ENCODE results near the gene WDR91.
A peak's percentile ranks its signal among the peaks of the same experiment; 100 is the strongest.

Gene WDR91

GRCh38 chr7:135257790-135258189 is 46.5 kb upstream of the WDR91 start:
- H3K9ac ChIP-seq, result no peak overlapping the region
- H3K27ac ChIP-seq, result no peak overlapping the region
- H2AFZ ChIP-seq (ENCODE audit: low read depth), result no peak overlapping the region
- H4K20me1 ChIP-seq (ENCODE audit: insufficient read depth), result no peaks in the 10 kb centered on the region
- no peaks in the 10 kb centered on the region for H3K36me3 ChIP-seq (ENCODE audit: insufficient read depth)
- H3K27me3 ChIP-seq (ENCODE audit: insufficient read depth, low read depth), result no peaks in the 10 kb centered on the region
- no peak overlapping the region for H3K4me2 ChIP-seq
- H3K4me1 ChIP-seq (ENCODE audit: low read depth, poor library complexity, severe bottlenecking), result no peaks in the 10 kb centered on the region
- no peak for TF ChIP-seq CTCF (conservative IDR thresholded peaks at IDR 0.05; ENCODE audit: low read depth, low read length)
- no peaks in the 10 kb centered on the region for H3K79me2 ChIP-seq (ENCODE audit: insufficient read depth, low read depth)
- H3K4me3 ChIP-seq (IDR thresholded peaks at IDR 0.05; ENCODE audit: insufficient read depth, low read depth, low read length), result no peak overlapping the region

- Histone ChIP-seq H4K20me1 (ENCODE audit: insufficient read depth) (no peaks in the 10 kb centered on the region), H3K9ac (no peak overlapping the region), H3K4me1 (ENCODE audit: low read depth, poor library complexity, severe bottlenecking) (no peaks in the 10 kb centered on the region), H3K4me2 (no peak overlapping the region), H3K4me3 (IDR thresholded peaks at IDR 0.05; ENCODE audit: insufficient read depth, low read depth, low read length) (no peak overlapping the region), H3K27me3 (ENCODE audit: insufficient read depth, low read depth) (no peaks in the 10 kb centered on the region), H3K27ac (no peak overlapping the region), H3K36me3 (ENCODE audit: insufficient read depth) (no peaks in the 10 kb centered on the region), H2AFZ (ENCODE audit: low read depth) (peak overlapping the region; percentile 22; the same call in 1 of the 2 replicates), H3K79me2 (ENCODE audit: insufficient read depth, low read depth) (no peaks in the 10 kb centered on the region)
- TF ChIP-seq CTCF (conservative IDR thresholded peaks at IDR 0.05; ENCODE audit: low read depth, low read length), result no peak
Observed at GRCh38 chr7:135253851-135254771, 42.8 kb upstream of the WDR91 start.

GRCh38 chr7:135251496-135252391 is 40.4 kb upstream of the WDR91 start:
- Histone ChIP-seq H3K4me3 (IDR thresholded peaks at IDR 0.05; ENCODE audit: insufficient read depth, low read depth, low read length) (no peak overlapping the region), H3K9ac (no peak overlapping the region), H3K27ac (no peak overlapping the region), H3K4me2 (no peak overlapping the region), H2AFZ (ENCODE audit: low read depth) (no peak overlapping the region), H3K79me2 (ENCODE audit: insufficient read depth, low read depth) (no peaks in the 10 kb centered on the region), H4K20me1 (ENCODE audit: insufficient read depth) (no peaks in the 10 kb centered on the region), H3K36me3 (ENCODE audit: insufficient read depth) (no peaks in the 10 kb centered on the region), H3K4me1 (ENCODE audit: low read depth, poor library complexity, severe bottlenecking) (no peaks in the 10 kb centered on the region), H3K27me3 (ENCODE audit: insufficient read depth, low read depth) (no peaks in the 10 kb centered on the region)
- TF ChIP-seq CTCF (conservative IDR thresholded peaks at IDR 0.05; ENCODE audit: low read depth, low read length), result no peak

- no peaks in the 10 kb centered on the region for H3K79me2 ChIP-seq (ENCODE audit: insufficient read depth, low read depth)
- no peaks in the 10 kb centered on the region for H3K4me1 ChIP-seq (ENCODE audit: low read depth, poor library complexity, severe bottlenecking)
- H3K4me2 ChIP-seq, result no peak overlapping the region
- no peak overlapping the region for H3K27ac ChIP-seq
- no peak overlapping the region for H3K4me3 ChIP-seq (IDR thresholded peaks at IDR 0.05; ENCODE audit: insufficient read depth, low read depth, low read length)
- no peak overlapping the region for H3K9ac ChIP-seq
- no peak overlapping the region for H2AFZ ChIP-seq (ENCODE audit: low read depth)
- H3K27me3 ChIP-seq (ENCODE audit: insufficient read depth, low read depth), result no peaks in the 10 kb centered on the region
- TF ChIP-seq CTCF (conservative IDR thresholded peaks at IDR 0.05; ENCODE audit: low read depth, low read length), result no peak
- no peaks in the 10 kb centered on the region for H4K20me1 ChIP-seq (ENCODE audit: insufficient read depth)
- H3K36me3 ChIP-seq (ENCODE audit: insufficient read depth), result no peaks in the 10 kb centered on the region
Observed at GRCh38 chr7:135248546-135248945, 37.2 kb upstream of the WDR91 start.

Data from KMS-11 (cell line).